Esophagus squamous epithelium (tissue), 4 donors: ENCODE results near the gene KIF1A.

Source experiments
- POLR2A ChIP-seq, 4 donors: fragments of 450-650 bp; IDR thresholded peaks; one replicate each; pipeline ENCODE4 v1.6.1; 2017; ENCODE audit warnings: antibody characterized with exemption in 4 of 4, mild to moderate bottlenecking in 4 of 4, moderate library complexity in 3 of 4
- TF ChIP-seq, protein P1 (sequence below), 6 experiments: fragments of 450-650 bp in 4 of 6; fragments of 200-600 bp in 2 of 6; sonication (generic) in 2 of 6; IDR thresholded peaks; one replicate each; pipeline ENCODE4 v1.5.1; 2016 to 2019; ENCODE audit warnings: antibody characterized with exemption in 6 of 6, mild to moderate bottlenecking in 4 of 6, moderate library complexity in 4 of 6

DNA sequence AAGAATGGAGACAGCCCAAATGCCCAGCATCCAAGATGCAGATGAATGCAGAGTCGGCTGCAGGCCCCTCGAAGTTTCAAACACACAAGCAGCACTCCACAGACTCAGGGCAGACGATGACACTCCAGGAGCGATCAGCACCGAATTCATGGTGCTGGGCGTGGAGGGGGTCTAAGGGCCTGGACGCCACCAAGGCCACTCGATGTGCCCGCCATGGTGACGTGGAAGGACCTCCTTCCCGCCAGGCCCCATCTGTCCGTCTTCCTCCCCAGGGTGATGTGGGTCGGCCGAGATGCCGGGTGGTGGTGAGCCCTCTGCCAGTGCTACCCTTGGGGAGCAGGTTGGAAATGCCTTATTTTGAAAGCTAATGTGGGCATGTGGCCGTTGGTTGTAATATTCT lies 9.4 kb downstream of the KIF1A start:
- TF ChIP-seq POLR2A (IDR thresholded peaks at IDR 0.05), result no peak
- TF ChIP-seq, protein P1, sequence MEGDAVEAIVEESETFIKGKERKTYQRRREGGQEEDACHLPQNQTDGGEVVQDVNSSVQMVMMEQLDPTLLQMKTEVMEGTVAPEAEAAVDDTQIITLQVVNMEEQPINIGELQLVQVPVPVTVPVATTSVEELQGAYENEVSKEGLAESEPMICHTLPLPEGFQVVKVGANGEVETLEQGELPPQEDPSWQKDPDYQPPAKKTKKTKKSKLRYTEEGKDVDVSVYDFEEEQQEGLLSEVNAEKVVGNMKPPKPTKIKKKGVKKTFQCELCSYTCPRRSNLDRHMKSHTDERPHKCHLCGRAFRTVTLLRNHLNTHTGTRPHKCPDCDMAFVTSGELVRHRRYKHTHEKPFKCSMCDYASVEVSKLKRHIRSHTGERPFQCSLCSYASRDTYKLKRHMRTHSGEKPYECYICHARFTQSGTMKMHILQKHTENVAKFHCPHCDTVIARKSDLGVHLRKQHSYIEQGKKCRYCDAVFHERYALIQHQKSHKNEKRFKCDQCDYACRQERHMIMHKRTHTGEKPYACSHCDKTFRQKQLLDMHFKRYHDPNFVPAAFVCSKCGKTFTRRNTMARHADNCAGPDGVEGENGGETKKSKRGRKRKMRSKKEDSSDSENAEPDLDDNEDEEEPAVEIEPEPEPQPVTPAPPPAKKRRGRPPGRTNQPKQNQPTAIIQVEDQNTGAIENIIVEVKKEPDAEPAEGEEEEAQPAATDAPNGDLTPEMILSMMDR (IDR thresholded peaks at IDR 0.05), result no peak
